Dedifferentiated amniotic fluid mesenchymal stem cell (primary cell): ENCODE data around the gene PROM1.

ENCODE experiments used
- DNase-seq: peaks from one replicate; pipeline ENCODE4 v3.0.0-alpha.2; 2016; ENCODE audit errors: extremely low spot score

The PROM1 gene

DNA sequence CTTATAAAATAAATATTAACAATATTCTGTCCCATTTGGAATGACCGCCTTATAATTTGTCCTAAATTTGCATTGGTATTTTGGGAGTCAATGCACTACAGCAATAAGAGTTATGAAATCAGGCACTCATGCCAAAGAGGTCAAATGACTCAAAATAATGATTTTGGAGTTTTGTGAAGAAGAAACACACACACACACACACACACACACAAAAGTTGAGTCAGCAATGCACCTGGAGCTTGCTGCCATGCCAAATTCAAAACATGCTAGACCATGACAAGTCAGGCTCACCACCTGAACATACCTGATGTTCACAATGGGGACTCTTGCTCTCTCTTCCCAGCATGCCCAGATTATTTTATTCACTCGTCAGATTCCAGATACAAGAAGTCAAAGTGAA lies 56.7 kb downstream of the PROM1 start:
- DNase-seq: no peak

DNA sequence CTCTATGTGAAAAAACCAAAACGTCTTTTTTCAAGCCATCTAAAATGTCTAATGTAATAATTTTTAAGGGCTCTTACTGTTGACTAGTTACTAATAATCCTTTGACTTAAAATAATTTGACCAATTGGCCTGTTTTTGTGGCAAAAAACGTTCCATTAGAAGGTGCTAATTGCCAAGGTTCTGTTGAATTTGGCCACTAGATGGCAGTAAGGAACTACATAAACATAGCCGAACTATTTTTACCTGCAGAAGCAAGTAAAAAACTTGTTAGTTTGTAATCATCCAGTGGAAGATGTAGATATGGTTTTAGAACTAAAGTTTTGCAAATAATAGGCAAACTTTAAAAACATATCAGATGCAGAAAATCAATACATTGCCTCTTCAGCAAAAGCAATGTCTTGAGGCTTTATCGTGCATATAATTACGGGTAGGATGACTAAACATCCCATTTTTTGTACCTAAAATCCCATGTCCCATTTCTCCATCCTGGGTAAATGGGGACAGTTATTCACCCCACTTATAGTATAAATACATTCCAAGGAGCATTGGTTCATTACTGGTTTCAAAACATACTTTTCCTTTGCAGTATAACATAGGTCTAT lies 57.6 kb downstream of the PROM1 start:
- DNase-seq: peak; percentile 61

GRCh38 chr4:16025268-16025667 lies 58.6 kb downstream of the PROM1 start:
- DNase-seq: no peak

GRCh38 chr4:16023776-16024408 lies 59.9 kb downstream of the PROM1 start:
- DNase-seq: no peak

- DNase-seq: no peak
These were observed 61.8 kb downstream of the PROM1 start for GRCh38 chr4:16021804-16022560.

GRCh38 chr4:16019649-16020048 lies 64.2 kb downstream of the PROM1 start:
- DNase-seq: peak; percentile 39

DNA sequence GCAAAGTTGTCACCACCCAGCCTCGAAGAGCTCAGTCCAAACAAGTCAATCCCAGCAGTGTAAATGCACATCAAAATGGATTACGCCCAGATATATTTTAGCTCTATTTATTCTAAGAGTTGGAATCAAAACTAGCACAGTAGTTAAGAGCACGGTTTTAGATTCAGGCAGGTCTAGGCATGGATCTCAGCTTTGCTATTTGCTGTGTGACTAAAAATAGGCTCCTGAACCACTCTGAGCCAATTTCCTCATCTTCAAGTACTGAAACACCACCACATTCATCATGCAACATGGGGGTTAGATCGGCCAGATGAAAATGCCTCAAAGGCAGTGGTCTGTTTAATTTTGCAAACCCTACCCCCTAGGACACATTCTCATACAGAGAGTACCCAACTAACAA lies 65.0 kb downstream of the PROM1 start:
- DNase-seq: no peak

DNA sequence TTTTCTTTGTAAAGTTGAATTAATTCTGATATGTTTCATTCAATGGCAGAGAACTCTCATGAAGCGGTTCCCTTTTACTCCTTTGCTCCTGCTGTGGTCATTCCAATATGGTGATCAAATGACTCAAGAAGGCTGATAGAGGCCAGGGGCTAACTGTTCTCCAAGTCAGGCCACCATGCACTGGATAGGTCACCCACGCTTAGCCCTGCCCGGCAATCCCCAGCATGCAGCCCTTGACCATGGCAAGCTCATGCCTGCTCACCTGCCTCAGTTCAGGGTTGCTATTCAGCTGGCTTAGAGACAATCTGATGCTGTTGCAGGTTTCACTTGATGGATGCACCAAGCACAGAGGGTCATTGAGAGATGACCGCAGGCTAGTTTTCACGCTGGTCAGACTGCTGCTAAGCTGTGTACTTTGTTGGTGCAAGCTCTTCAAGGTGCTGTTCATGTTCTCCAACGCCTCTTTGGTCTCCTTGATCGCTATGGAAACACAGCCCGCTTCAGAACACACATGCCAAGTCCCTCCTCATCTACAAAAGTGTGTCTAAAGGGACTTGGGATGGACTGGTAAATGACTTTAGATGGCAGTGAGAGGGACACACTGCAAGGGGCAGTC lies 65.7 kb downstream of the PROM1 start:
- DNase-seq: no peak

GRCh38 chr4:16016536-16016935 lies 67.3 kb downstream of the PROM1 start:
- no peak for DNase-seq

- no peak for DNase-seq
These were observed 72.7 kb downstream of the PROM1 start for GRCh38 chr4:16011173-16011572.

DNA sequence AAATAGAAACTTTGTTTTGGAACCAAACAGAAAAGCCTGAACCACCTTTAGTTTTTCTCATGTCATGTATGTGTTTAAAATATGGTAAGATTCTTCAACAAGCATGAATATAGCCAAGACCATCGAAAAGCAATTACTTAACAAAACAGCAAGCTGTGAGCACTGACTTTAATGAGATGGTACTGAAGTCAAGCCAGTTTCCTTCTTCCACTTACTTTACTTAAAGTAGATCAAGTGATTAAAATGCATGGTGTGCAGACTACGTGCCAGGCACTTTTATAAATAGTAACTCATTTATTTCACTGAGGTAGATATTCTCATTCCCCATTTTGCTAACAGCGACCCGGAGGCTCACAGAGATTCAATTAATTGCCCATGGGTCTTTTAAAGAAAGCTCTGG lies 74.7 kb downstream of the PROM1 start:
- no peak for DNase-seq

DNA sequence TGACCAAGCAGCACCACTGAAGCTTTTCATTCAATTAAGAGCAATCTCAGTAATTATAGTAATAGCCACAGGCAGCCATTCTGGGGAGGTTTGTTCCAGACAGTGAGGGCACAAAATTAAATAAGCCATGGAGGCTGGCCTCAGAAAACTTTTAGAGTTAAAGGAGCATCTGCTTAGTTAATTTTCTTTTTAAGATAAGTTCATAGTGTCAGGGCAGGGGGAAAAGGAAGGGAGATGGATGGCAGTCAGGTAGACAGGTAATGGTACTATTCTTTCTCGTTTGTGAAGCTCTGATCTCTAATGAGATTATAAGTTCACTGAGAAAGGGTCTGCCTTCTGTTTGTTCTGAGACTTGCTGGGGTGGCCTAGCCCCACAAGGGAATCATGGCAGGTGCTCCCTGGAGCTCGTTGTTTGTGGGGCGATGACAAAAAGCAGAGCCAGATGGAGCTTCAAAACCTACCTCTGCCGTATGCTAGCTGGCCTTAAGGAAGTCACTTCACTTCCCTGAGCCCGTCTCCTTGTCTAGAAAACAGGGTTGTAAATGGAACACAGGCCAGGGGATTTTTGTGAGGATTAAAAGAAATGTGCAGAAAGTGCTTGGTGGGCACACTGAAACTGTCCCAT lies 76.2 kb downstream of the PROM1 start:
- no peak for DNase-seq

GRCh38 chr4:16006771-16007446 lies 76.9 kb downstream of the PROM1 start:
- no peak for DNase-seq

DNA sequence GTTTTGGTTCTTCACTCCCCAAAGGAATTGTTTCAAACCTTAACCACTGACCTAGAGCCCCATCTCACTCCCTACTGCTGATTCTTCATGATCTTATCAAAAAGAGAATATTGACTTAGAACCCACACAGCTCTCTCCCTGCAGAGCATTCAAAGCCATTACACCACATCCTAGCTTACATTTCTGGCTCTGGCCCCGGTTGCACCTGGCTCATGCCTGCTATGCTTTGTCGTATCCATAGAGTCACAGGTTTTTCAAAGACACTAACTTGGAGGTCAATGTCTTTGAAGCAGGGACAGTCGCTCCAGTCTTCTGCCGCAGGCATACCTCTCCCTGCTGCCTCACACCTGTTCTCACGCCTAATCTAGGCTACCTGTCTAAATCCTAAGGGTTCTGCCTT lies 78.1 kb downstream of the PROM1 start:
- DNase-seq: no peak

- DNase-seq: peak; percentile 65
These were observed 82.4 kb downstream of the PROM1 start for GRCh38 chr4:16001484-16001858.

DNA sequence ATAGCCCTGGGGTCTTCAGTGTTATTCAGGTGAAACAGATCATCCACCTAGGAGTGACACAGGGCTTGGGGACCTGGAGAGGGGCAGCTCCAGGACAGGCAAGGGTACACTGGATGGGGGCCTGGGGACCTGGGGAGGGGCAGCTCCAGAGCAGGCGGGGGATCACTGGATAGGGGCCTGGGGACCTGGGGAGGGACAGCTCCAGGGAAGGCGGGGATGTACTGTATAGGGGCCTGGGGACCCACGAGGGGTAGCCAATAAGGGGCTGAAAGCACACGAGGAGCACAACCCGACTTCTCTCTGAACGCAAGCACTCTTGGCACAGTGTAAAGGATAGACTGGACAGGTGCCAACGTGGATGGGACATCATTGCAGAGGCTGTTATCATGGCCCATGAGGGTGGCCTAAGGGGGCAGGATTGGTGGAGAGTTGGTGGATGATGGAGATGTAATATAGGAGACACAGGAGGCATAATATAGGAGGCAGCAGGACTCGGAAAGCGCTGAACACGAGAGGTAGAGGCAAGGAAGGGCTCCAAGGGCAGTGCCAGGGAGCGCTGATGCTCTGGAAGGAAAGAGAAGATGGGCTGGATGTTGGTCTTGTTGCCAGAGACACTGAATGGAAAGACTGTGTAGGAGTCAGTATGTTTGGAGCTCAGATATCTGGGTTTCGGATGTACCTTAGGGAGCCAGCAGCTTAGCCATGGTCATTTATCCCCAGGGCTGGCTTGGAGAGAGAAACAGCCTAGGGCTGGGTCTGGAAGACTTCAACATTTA lies 82.9 kb downstream of the PROM1 start:
- no peak for DNase-seq

DNA sequence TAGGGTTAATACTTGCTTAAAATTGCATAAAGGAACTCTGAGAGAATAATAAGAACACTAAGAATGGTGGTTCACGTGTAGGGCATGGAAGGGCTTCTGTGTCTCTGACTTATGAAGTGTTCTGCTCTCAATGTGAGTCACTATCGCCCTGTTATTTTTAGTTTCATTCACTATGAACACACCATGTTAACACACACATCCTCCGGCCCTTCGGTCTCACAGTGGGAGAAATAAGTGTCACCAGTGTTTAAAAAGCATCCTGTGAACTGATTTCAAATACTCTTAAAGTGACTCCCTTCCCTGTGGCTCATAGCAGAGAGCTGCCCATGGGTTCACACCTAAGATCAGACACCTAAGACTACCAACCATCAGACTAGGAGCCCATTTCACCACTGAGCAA lies 87.0 kb downstream of the PROM1 start:
- no peak for DNase-seq

DNA sequence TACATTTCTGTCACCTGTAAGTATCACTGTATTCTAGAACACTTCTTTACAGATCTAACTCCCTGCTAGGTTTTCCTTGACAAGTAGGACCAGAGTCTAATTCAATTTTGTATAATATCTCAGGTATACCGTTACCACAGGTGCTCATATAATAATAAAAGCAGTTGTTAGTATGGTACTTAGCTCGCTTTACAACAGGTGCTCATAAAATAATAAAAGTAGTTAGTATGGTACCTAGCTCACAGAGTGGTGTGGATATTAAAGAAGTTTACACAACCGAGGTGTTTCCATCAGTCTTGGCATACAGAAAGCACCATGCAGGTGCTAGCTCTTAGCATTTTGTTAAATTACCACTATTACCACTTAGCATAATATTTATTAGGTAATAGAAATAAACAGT lies 88.0 kb downstream of the PROM1 start:
- no peak for DNase-seq

- DNase-seq: no peak
These were observed 91.7 kb downstream of the PROM1 start for GRCh38 chr4:15992167-15992485.

- no peak for DNase-seq
These were observed 93.1 kb downstream of the PROM1 start for GRCh38 chr4:15990570-15991285.

GRCh38 chr4:15989424-15989823 lies 94.4 kb downstream of the PROM1 start:
- DNase-seq: no peak
